ENCODE data around the gene GRM1.

Gene GRM1

GRCh38 chr6:146135167-146135566, 106.3 kb downstream of the GRM1 start:
- TF ChIP-seq CTCF (IDR thresholded peaks at IDR 0.05; ENCODE audit: insufficient read depth, low read depth, low read length, missing control alignments) = no peak
- DNase-seq (ENCODE audit: low read depth) = no peak
- H3K4me3 ChIP-seq (ENCODE audit: low read length) = no peak overlapping the region

GRCh38 chr6:146146836-146147235, 118.0 kb downstream of the GRM1 start:
- TF ChIP-seq CTCF (IDR thresholded peaks at IDR 0.05; ENCODE audit: insufficient read depth, low read depth, low read length, missing control alignments) = no peak
- no peak overlapping the region for H3K4me3 ChIP-seq (ENCODE audit: low read length)
- DNase-seq (ENCODE audit: low read depth) = no peak

- TF ChIP-seq CTCF (IDR thresholded peaks at IDR 0.05; ENCODE audit: insufficient read depth, low read depth, low read length, missing control alignments) = no peak
- peak; percentile 18 for DNase-seq (ENCODE audit: low read depth)
Observed at GRCh38 chr6:146149770-146150169, 120.9 kb downstream of the GRM1 start.

GRCh38 chr6:146153040-146153758, 124.3 kb downstream of the GRM1 start:
- no peak for DNase-seq (ENCODE audit: low read depth)
- no peak for TF ChIP-seq CTCF (IDR thresholded peaks at IDR 0.05; ENCODE audit: insufficient read depth, low read depth, low read length, missing control alignments)
- no peak overlapping the region for H3K4me3 ChIP-seq (ENCODE audit: low read length)

More at GRCh38 chr6:146149770-146150169, 120.9 kb downstream of the GRM1 start:
- H3K4me3 ChIP-seq (ENCODE audit: low read length) = no peak overlapping the region

GRCh38 chr6:146154197-146154596, 125.3 kb downstream of the GRM1 start:
- TF ChIP-seq CTCF (IDR thresholded peaks at IDR 0.05; ENCODE audit: insufficient read depth, low read depth, low read length, missing control alignments) = no peak
- H3K4me3 ChIP-seq (ENCODE audit: low read length) = no peak overlapping the region
- peak; percentile 44 for DNase-seq (ENCODE audit: low read depth)

- TF ChIP-seq CTCF (IDR thresholded peaks at IDR 0.05; ENCODE audit: insufficient read depth, low read depth, low read length, missing control alignments) = no peak
- H3K4me3 ChIP-seq (ENCODE audit: low read length) = no peak overlapping the region
Observed at GRCh38 chr6:146161664-146162063, 132.8 kb downstream of the GRM1 start.

GRCh38 chr6:146169872-146170271, 141.0 kb downstream of the GRM1 start:
- DNase-seq (ENCODE audit: low read depth) = no peak
- H3K4me3 ChIP-seq (ENCODE audit: low read length) = no peak overlapping the region
- no peak for TF ChIP-seq CTCF (IDR thresholded peaks at IDR 0.05; ENCODE audit: insufficient read depth, low read depth, low read length, missing control alignments)

More at GRCh38 chr6:146161664-146162063, 132.8 kb downstream of the GRM1 start:
- no peak for DNase-seq (ENCODE audit: low read depth)
